Adipocyte (in vitro differentiated cells): ENCODE measurements around the gene DGKH.

ENCODE experiments used
- DNase-seq: peaks from one replicate; pipeline ENCODE4 v3.0.0-alpha.2; 2015; ENCODE audit warnings: low read depth
- H3K27me3 ChIP-seq: replicated peaks from 2 replicates; pipeline ENCODE4 v1.7.0; 2013; ENCODE audit warnings: mild to moderate bottlenecking, low read length, moderate library complexity; ENCODE audit not compliant: control insufficient read depth, insufficient read depth
- H3K36me3 ChIP-seq: 2 replicates; pipeline ENCODE4 v1.7.0; 2013; ENCODE audit warnings: low read length, mild to moderate bottlenecking, moderate library complexity; ENCODE audit not compliant: control insufficient read depth, insufficient read depth, severe bottlenecking
- H3K4me1 ChIP-seq: 2 replicates; pipeline ENCODE4 v1.7.0; 2013; ENCODE audit warnings: mild to moderate bottlenecking, low read length, moderate library complexity; ENCODE audit not compliant: control insufficient read depth, insufficient read depth
- H3K4me3 ChIP-seq: 2 replicates; pipeline ENCODE4 v1.7.0; 2013; ENCODE audit warnings: mild to moderate bottlenecking, low read length, moderate library complexity
- H3K9ac ChIP-seq: 2 replicates; pipeline ENCODE4 v1.7.0; 2013; ENCODE audit warnings: mild to moderate bottlenecking, low read length, moderate library complexity
- H3K9me3 ChIP-seq: 2 replicates; pipeline ENCODE4 v1.7.0; 2013; ENCODE audit warnings: mild to moderate bottlenecking, low read length, moderate library complexity; ENCODE audit not compliant: control insufficient read depth

Gene DGKH

DNA sequence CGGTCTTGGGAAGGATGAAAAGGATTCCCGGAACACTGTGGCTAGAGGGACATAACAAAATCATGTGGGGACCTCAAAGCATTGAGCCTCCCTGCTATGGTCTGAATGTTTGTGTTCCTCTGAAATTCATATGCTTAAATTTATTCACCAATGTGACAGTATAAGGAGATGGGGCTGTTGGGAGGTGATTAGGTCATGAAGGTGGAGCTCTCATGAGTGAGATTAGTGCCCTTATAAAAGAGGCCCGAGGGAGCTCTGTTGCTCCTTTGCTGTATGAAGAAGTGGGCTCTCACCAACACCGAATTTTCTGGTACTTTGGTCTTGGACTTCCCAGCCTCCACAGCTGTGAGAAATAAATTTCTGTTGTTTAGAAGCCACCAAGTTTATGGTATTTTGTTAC, 26.1 kb upstream of the DGKH start:
- H3K4me1 ChIP-seq = peaks cover 3% of the 10 kb centered on the region
- H3K9me3 ChIP-seq = no peaks in the 10 kb centered on the region
- no peak for DNase-seq
- no peak overlapping the region for H3K9ac ChIP-seq
- H3K36me3 ChIP-seq = no peaks in the 10 kb centered on the region
- H3K4me3 ChIP-seq = no peak overlapping the region
- H3K27me3 ChIP-seq = no peaks in the 10 kb centered on the region

DNA sequence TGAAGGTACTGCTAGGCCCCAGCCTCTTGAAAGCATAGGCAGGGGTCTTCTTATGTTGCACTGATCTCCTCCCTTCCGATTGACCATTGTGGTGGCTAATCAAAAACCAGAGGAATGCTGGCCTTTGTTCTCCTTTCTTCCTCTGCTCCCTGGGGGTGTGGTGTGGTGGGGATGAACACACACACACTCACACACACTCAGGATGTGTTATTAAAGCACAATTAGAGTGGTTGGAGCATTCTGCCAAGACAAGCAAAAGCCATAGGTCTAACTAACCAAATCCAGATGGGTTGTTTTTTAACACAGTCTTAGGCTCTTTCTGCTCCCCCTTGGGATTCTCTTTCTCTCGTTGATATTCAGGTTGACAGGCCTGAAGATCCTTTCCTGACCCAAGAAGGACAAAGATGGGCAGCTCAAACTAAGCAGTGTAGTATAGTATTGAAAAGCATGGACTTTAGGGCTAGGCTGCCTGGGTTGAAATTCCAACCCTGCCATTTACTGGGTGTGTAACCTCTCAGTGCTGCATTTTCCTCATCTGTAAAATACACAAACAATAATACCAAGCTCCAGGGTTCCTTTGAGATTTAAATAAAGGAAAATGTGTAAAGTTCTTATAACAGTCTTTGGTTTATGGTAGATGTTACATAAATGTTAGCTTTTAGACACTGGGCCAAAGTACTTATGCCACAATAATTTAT, 25.5 kb upstream of the DGKH start:
- Histone ChIP-seq H3K36me3 (no peaks in the 10 kb centered on the region), H3K4me3 (no peak overlapping the region), H3K27me3 (no peaks in the 10 kb centered on the region), H3K4me1 (peaks cover 3% of the 10 kb centered on the region), H3K9ac (no peak overlapping the region), H3K9me3 (no peaks in the 10 kb centered on the region)
- DNase-seq = no peak

DNA sequence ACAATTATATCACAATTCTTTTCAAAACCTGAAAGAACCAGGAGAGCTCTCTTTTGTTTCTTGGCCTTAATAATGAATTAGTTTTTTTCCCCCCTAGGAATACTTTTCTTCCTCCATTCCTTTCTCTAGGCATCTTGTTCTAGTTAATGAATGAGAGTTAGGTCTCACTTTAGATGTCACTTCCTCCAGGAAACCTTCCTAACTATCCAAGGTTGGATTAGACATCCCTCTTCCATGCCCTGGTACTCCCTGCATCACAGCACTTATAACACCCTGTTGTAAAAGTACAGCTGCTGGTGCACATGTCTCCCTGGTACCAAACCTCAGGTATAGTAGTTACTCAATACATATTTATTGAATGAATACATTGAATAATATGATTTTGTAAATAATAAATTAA, 21.2 kb upstream of the DGKH start:
- Histone ChIP-seq H3K4me1 (peaks cover 3% of the 10 kb centered on the region), H3K9me3 (no peaks in the 10 kb centered on the region), H3K27me3 (no peaks in the 10 kb centered on the region), H3K4me3 (no peak overlapping the region), H3K36me3 (no peaks in the 10 kb centered on the region), H3K9ac (no peak overlapping the region)
- DNase-seq = no peak

DNA sequence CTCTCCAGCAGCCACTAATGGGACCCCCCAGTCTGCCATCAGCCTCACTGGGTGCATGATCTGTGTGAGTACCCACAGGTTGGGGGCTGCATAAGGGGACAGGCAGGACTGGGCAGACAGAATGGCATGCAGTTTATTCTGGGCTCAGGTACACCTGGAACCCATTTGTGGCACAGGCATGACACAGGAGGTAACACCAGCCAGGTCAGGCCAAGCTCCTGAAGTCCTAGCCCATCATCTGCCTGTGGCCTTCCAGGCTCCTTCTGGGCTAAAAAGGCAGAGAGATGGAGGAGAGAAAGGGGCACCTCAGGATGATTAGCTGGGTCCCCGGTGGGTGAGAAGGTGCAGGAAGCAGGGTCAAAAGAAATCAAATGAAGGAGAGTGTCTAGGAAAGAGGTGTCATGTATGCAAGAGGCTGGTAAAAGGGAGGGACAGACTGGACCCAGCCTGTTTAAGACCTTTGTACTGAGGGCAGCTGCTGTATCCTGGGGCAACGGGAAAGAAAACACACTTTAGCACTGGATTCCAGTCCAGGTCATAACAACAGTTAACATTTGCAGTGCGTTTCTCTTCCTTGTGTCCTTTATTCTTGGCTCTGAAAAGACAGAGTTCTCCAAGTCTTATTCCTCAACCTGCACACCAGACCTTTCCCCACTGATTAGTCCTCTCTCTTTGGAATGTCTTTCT, 20.2 kb upstream of the DGKH start:
- H3K9me3 ChIP-seq = no peaks in the 10 kb centered on the region
- no peak overlapping the region for H3K4me3 ChIP-seq
- no peaks in the 10 kb centered on the region for H3K36me3 ChIP-seq
- DNase-seq = no peak
- peaks cover 3% of the 10 kb centered on the region for H3K4me1 ChIP-seq
- no peaks in the 10 kb centered on the region for H3K27me3 ChIP-seq
- H3K9ac ChIP-seq = no peak overlapping the region

DNA sequence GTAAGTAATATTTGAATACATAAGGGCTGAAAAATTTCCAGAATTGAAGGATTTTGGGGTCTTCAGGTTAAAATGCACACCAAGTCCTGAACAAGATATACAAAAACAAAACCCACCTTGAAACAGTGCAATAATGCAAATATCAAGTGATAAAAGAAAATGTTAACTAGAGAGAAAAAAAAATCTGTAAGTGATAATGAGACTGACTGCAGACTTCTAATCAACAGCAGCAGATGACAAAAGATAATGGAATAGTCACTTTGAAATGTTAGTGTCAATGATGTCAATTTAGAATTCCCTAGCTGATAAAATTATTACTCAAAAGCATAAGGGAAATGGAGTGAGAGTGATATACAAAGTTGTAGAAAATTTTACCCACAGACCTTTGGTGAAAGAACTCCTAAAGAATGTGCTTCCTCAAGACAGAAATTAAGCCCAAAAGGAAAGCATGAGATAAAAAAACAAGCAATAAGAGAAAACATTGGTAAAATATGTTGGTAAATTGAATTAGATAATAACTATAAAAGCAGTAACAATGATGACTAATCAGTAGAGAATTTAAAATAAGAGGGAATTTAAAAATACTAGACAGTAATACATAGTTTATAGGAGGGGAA, 12.4 kb upstream of the DGKH start:
- H3K27me3 ChIP-seq = no peaks in the 10 kb centered on the region
- H3K4me1 ChIP-seq = peaks cover 6% of the 10 kb centered on the region
- DNase-seq = no peak
- H3K4me3 ChIP-seq = no peak overlapping the region
- H3K9me3 ChIP-seq = peaks cover 8% of the 10 kb centered on the region
- no peak overlapping the region for H3K9ac ChIP-seq
- H3K36me3 ChIP-seq = no peaks in the 10 kb centered on the region

DNA sequence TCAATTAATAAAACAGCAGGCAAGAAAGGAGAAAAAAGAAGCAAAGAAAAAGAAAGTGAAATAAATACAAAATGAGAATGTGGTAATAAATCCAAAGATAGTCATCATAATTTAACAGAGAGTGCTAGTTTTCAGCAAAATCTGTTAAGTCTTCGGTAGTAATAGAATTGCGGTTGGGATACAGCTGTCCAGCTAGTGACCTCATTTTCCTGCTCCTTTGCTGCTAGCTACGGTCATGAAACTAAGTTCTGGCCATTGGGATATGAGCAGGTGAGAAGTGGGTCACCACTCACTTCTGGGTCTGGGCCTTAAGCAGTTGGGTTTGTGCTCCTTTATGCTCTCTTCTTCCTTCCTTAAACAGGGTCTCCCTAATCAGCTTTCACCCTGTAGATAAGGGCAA, 11.7 kb upstream of the DGKH start:
- Histone ChIP-seq H3K27me3 (no peaks in the 10 kb centered on the region), H3K4me1 (peaks cover 6% of the 10 kb centered on the region), H3K9ac (no peak overlapping the region), H3K4me3 (no peak overlapping the region), H3K9me3 (peaks cover 8% of the 10 kb centered on the region), H3K36me3 (no peaks in the 10 kb centered on the region)
- no peak for DNase-seq

DNA sequence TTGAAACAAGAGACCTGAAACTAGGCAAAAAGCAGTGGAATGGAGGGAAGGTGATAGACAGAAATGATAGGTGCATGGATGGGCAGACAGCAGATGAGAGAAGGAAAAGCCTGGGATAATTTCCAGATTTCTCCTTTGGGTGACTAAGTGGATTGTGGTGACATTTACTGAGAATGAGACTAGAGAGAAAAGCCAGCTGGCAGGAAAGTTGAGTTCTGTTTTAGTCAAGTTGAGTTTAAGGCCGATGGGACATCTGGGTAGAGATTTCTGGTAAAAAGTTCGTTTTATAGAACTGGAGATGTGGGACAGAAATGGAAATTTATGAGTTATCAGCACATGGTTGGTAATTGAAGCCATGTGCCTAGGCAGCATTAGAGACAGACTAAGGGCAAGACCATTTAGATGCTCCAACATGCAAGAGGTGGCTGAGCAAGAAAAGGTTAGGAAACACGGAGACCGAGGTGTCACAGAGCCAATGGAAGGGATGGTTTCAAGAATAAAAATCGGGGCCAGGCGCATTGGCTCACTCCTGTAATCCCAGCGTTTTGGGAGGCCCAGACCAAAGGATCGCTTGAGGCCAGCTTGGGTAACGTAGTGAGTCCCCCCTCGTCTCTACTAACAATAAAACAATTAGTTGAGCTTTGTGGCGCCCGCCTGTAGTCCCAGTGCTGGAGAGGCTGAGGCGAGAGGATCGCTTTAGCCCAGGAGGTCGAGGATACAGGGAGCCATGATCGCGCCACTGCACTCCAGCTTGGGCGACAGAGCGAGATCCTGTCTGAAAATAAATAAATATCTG, 9.6 kb upstream of the DGKH start:
- H3K4me1 ChIP-seq = peaks cover 10% of the 10 kb centered on the region
- H3K9ac ChIP-seq = peak overlapping the region; percentile 91
- no peaks in the 10 kb centered on the region for H3K27me3 ChIP-seq
- H3K4me3 ChIP-seq = peak overlapping the region; percentile 94
- peaks cover 8% of the 10 kb centered on the region for H3K9me3 ChIP-seq
- no peak for DNase-seq
- no peaks in the 10 kb centered on the region for H3K36me3 ChIP-seq

DNA sequence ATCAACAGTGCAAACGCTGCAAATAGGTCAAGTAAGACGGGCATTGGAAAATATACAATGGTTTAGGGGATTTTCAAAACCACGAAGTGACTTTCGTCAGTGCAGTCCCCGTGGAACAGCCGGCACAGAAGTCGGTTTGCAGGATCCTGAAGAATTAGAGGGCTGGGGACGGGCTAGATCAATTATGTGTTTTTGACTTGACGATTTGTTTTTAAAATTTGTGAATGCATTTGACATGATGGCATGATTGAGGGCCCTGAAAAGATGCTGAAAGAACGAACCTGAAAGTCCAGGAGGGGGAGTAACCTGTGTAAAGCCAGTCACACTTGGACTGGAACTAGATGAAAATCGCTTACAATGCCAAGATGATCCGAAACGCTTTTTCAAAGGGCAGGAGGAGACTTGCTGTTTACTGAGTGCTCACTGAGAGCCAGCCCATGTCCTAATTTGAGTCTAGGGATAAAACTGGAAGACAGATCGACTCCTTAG, 8.9 kb upstream of the DGKH start:
- Histone ChIP-seq H3K9me3 (peaks cover 8% of the 10 kb centered on the region), H3K36me3 (no peaks in the 10 kb centered on the region), H3K27me3 (no peaks in the 10 kb centered on the region), H3K4me3 (peak overlapping the region; percentile 94), H3K4me1 (peaks cover 10% of the 10 kb centered on the region), H3K9ac (peak overlapping the region; percentile 91)
- DNase-seq = no peak

DNA sequence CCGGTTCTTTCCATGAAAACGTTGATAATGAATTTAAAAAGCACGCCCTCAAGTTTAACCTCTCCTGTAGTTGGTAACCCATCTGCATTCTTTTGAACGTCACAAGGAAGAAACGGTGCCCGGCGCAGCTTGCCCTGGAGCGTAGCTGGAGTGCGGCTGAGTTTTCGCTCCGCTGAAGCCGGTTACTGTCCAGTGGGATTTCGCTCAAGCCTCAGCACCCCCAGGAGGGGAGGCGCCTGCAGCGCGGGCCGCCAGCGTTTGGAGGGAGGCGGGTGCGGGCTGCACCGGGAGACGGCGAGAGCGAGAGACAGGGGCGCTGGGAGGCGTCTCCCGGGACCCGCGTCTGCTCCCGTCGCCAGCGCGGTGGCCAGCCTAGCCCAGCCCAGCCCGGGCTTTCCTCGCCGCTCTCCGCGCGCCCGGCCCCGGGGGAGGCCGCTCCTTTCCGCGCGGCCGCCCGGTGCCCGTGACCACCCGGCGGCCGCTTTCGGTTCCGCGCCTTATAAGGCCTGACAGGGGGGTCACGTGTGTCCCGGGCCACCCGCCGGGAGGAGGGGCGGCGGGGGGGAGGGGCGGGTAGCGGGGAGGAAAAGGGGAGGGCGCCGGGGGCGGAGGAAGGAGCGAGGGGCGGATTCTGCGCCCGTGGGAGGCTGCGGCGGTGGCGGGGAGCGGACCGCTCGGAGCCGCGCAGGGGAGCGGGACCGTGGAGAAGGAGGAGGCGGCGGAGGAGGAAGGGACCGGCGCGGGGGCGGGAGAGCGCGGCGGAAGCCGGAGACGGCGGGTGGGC, 8.3 kb upstream of the DGKH start:
- peak overlapping the region; percentile 94 for H3K4me3 ChIP-seq
- H3K4me1 ChIP-seq = peaks cover 10% of the 10 kb centered on the region
- DNase-seq = peak; percentile 95
- H3K36me3 ChIP-seq = no peaks in the 10 kb centered on the region
- peaks cover 8% of the 10 kb centered on the region for H3K9me3 ChIP-seq
- H3K27me3 ChIP-seq = no peaks in the 10 kb centered on the region
- H3K9ac ChIP-seq = peak overlapping the region; percentile 91

DNA sequence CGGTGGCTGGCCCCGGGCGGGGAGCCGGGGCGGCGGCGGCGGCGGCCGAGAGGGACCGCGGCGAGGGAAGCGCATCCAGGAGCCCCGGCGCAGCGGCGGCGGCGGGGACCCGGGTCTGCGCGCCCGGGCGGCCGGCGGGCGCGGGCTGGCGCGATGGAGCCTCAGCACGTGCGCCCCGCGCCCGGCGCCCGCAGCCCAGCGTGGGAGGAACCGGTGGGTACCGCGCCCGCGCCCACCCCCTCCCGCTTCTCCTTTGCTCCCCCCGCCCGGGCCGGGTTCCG, 7.8 kb upstream of the DGKH start:
- H3K9ac ChIP-seq = peak overlapping the region; percentile 81
- peaks cover 7% of the 10 kb centered on the region for H3K9me3 ChIP-seq
- peaks cover 10% of the 10 kb centered on the region for H3K4me1 ChIP-seq
- DNase-seq = no peak
- H3K4me3 ChIP-seq = peak overlapping the region; percentile 89
- no peaks in the 10 kb centered on the region for H3K27me3 ChIP-seq
- no peaks in the 10 kb centered on the region for H3K36me3 ChIP-seq
